Peyer's patch (tissue), 4 donors: Measurements from ENCODE around the gene DQX1.

Source experiments
- POLR2A ChIP-seq, 2 donors: fragments of 450-650 bp; IDR thresholded peaks; one replicate each; pipeline ENCODE4 v1.5.1; 2017; ENCODE audit warnings: antibody characterized with exemption in 2 of 2, mild to moderate bottlenecking in 2 of 2, moderate library complexity in 2 of 2
- TF ChIP-seq, protein P1 (sequence below), 6 experiments: fragments of 450-650 bp in 4 of 6; fragments of 200-600 bp in 2 of 6; sonication (generic) in 1 of 6; IDR thresholded peaks; one replicate each; pipeline ENCODE4 v1.5.1; 2017 to 2019; ENCODE audit warnings: antibody characterized with exemption in 6 of 6, mild to moderate bottlenecking in 3 of 6, moderate library complexity in 1 of 6

DNA sequence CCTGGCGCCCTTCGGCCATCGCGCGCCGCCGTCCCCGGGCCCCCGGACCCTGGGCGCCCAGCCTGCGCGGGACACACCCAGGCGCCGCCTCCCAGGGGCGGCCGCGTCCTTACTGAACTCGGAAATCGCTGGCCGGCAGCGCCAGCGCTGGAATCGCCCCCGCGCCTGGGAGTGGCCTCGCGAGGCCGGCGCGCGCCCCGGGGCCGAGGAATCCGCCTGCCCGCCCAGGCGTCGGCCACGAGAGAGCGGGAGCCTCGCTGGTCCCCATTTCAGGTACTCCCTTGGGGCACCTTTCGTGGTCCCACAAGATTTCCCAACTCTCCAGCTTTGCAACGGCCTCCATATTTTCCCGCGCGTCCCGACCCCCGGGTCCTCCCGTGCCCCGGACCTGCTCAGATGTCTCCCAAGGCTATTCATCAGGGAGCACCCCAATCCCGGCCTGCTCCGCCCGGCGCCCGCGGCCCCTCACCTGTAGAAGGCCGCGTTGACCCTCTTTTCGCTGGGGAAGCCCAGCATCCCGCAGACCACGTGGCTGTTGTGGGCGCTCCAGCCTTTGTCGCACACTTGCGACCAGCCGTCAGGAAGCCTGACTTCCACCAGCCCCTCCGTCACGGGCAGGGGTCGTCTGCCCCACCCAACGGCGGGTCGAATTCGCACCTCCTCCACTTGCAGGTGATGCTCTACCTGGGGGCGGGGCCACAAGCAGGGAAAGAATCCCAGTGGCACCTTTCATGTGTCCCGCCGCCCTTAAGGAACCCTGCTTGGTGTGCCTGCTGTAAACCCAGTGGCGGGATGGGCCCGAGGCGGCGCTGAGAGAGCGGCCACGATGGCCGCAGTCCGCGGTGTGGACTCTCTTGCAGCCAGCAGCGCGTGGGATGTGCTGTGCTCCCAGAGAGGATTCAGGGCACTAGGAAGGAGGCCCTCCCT lies 23.1 kb upstream of the DQX1 start:
- TF ChIP-seq, protein P1, sequence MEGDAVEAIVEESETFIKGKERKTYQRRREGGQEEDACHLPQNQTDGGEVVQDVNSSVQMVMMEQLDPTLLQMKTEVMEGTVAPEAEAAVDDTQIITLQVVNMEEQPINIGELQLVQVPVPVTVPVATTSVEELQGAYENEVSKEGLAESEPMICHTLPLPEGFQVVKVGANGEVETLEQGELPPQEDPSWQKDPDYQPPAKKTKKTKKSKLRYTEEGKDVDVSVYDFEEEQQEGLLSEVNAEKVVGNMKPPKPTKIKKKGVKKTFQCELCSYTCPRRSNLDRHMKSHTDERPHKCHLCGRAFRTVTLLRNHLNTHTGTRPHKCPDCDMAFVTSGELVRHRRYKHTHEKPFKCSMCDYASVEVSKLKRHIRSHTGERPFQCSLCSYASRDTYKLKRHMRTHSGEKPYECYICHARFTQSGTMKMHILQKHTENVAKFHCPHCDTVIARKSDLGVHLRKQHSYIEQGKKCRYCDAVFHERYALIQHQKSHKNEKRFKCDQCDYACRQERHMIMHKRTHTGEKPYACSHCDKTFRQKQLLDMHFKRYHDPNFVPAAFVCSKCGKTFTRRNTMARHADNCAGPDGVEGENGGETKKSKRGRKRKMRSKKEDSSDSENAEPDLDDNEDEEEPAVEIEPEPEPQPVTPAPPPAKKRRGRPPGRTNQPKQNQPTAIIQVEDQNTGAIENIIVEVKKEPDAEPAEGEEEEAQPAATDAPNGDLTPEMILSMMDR (IDR thresholded peaks at IDR 0.05): no peak
- no peak for TF ChIP-seq POLR2A (IDR thresholded peaks at IDR 0.05)
